ENCODE measurements around the gene IFI35.
"Not testable (repeated sequence)": the region's sequence is repeated elsewhere in the genome, so short reads cannot be mapped to it uniquely, and the experiment has no call there.

IFI35 gene

DNA sequence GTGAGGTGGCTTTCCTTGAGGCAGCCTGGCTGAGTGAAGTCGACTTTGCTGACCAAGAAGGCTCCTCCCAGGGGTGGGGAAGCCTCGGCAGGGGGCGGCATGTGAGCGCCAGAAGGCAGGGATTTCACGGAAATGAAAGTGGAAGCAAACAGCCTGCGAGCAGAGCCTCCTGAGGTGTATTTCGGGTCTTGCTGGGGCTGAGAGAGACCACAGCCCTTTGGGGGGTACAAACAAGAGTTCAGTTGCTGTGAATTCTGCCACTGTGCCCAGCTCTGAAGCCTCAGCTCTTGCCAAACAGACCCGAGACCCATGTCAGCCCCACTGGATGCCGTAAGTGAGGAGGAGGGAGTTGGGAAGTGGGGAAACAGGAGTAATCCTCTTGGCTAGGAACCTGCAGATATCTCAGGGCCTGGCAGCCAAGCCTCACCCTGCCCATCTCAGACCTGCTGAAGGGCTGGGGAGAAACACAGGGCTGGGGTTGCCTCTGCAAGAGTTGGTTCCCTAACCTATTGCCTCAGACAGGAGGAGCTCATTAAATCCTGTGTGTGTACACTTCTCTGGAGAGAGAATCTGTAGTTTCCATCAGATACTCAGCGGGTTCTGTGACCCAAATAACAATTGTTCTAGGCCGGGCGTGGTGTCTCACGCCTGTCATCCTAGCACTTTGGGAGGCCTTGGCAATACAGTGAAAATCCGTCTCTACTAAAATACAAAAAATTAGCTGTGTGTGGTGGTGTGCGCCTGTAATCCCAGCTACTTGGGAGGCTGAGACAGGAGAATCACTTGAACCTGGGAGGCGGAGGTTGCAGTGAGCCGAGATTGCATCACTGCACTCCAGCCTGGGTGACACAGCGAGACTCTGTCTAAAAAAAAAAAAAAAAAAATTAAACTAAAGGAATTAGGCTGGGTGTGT, at the start of gene IFI35:
Gene IFI35, plus strand, starts transcription at position 146 of the 913 bp plus-strand sequence. Its CDS starts 164 bp downstream, at position 310.
- no peaks in the 10 kb centered on the region for H3K9me3 Mint-ChIP-seq
- no peaks in the 10 kb centered on the region for H3K27me3 Mint-ChIP-seq (ENCODE audit: low read depth)
- peaks cover 25% of the 10 kb centered on the region for H3K36me3 Mint-ChIP-seq (ENCODE audit: low read depth)
- peaks cover 16% of the 10 kb centered on the region for H3K4me1 Mint-ChIP-seq (ENCODE audit: low read depth)
- H3K27ac Mint-ChIP-seq, result peak within 1 kb of the TSS; percentile 100
- peak within 1 kb of the TSS; percentile 100 for H3K4me3 Mint-ChIP-seq

DNA sequence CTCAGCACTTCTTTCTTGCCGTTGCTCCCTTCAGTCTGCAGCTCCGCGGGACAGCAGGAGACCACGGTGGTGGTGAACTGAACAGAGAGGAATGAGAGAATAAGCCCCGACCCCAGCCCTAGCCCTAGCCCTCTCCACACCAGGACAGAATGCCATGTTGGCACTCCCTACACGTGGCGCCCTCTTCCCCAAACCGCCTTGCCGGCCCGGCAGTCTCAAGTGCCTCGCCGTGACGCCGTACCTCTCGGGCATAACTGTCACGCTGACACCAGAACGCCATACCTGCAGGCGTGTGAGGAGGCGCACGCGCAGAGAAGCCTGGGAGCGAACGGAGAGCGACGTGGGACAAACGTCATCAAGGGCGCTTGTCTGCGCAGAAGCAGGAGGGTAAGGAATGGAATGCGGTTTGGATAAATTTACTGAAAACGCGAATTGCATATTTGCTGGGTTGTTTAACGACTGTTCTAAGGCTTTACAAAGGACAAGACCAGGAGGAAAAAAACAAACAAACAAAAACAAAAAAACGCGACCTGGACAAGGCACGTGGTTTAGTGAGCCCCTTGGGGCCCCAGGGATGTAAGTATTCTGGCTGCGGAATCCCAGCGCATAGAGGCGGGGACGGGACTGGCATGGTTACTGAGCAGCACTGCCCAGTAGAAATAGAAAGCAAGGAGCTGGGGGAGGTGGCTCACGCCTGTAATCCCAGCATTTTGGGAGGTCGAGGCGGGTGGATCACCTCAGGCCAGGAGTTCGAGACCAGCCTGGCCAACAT, 42.2 kb upstream of the IFI35 start, which contains the start of gene AARSD1:
Gene AARSD1, minus strand, starts transcription at position 294 of the 772 bp plus-strand sequence. Its CDS starts 14 bp downstream, at position 280.
- Mint-ChIP-seq H3K9me3 (no peaks in the 10 kb centered on the region), H3K36me3 (ENCODE audit: low read depth) (peaks cover 12% of the 10 kb centered on the region), H3K4me3 (peak within 1 kb of the TSS; percentile 90), H3K4me1 (ENCODE audit: low read depth) (peaks cover 11% of the 10 kb centered on the region), H3K27me3 (ENCODE audit: low read depth) (no peaks in the 10 kb centered on the region), H3K27ac (peak within 1 kb of the TSS; percentile 84)

DNA sequence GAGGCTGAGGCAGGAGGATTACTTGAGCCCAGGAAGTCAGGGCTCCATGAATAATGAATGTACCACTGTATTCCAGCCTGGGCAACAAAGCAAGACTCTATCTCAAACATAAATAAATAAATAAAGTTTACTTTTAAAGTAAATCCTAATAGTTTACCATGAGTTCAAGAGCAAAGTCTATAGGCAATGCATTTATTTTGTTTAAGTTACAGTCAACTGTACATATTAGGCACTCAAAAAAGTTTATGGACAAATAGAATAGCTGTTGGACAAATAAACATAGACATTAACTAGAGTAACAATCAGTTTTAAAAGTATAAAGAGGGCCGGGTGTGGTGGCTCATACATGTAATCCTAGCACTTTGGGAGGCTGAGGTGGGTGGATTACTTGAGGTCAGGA, 38.7 kb upstream of the IFI35 start:
- H3K36me3 Mint-ChIP-seq (ENCODE audit: low read depth), result no peaks in the 10 kb centered on the region
- no peak overlapping the region for H3K4me3 Mint-ChIP-seq
- H3K27me3 Mint-ChIP-seq (ENCODE audit: low read depth), result no peaks in the 10 kb centered on the region
- H3K9me3 Mint-ChIP-seq, result no peaks in the 10 kb centered on the region
- H3K4me1 Mint-ChIP-seq (ENCODE audit: low read depth), result peaks cover 11% of the 10 kb centered on the region
- H3K27ac Mint-ChIP-seq, result no peak overlapping the region

DNA sequence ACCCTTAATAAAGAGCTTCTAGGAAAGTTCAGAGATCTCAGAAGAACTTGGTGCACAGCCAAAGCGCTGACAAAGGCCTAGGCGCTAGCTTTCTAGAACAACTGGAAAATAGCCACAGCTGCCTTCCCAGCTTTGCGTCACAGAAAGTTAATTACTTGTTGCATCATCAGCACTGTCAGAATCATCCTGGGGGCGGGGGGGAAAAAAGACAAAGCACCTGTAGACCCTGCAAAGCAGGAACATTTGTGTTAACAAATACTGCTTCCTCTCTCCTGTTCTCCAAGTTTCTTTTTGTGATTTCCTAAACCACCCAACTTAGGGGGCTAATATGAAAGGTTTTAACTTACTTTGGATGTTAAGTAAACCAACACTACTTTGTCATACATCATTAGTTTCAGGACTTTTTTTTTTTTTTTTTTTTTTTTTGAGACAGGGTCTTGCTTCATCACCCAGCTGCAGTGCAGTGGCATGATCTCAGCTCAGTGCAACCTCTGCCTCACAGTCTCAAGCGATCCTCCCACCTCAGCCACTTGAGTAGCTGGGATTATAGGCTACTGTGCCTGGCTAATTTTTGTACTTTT, 37.5 kb upstream of the IFI35 start:
- H3K27ac Mint-ChIP-seq, result no peak overlapping the region
- H3K36me3 Mint-ChIP-seq (ENCODE audit: low read depth), result no peaks in the 10 kb centered on the region
- H3K4me1 Mint-ChIP-seq (ENCODE audit: low read depth), result peaks cover 5% of the 10 kb centered on the region
- no peak overlapping the region for H3K4me3 Mint-ChIP-seq
- no peaks in the 10 kb centered on the region for H3K27me3 Mint-ChIP-seq (ENCODE audit: low read depth)
- no peaks in the 10 kb centered on the region for H3K9me3 Mint-ChIP-seq

DNA sequence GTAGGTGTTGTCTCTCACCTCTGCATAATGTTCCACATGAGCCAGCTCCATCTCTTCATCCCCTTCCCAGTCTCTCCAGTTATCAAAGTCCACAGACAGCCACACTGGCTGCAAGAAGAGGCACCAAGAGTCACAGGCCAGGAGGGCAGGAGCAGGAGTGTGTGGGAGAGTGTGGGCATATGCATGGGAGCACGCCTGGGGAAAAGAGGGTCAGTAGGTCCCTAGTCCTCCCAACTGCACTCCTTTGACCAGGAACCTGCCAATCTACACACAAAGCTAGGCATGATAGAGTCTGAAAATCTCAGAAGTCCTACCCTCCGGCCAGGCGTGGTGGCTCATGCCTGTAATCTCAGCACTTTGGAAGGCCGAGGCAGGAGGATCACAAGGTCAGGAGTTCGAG, 35.0 kb upstream of the IFI35 start:
- H3K4me1 Mint-ChIP-seq (ENCODE audit: low read depth), result peaks cover 3% of the 10 kb centered on the region
- H3K27me3 Mint-ChIP-seq (ENCODE audit: low read depth), result no peaks in the 10 kb centered on the region
- H3K36me3 Mint-ChIP-seq (ENCODE audit: low read depth), result no peaks in the 10 kb centered on the region
- no peaks in the 10 kb centered on the region for H3K9me3 Mint-ChIP-seq
- no peak overlapping the region for H3K27ac Mint-ChIP-seq
- H3K4me3 Mint-ChIP-seq, result no peak overlapping the region

DNA sequence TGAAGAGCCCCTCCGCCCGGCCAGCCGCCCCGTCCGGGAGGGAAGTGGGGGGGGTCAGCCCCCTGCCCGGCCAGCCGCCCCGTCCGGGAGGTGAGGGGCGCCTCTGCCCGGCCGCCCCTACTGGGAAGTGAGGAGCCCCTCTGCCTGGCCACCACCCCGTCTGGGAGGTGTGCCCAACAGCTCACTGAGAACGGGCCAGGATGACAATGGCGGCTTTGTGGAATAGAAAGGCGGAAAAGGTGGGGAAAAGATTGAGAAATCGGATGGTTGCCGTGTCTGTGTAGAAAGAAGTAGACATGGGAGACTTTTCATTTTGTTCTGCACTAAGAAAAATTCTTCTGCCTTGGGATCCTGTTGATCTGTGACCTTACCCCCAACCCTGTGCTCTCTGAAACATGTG, 33.3 kb upstream of the IFI35 start:
- H3K4me1 Mint-ChIP-seq (ENCODE audit: low read depth); H3K27me3 Mint-ChIP-seq (ENCODE audit: low read depth); H3K9me3 Mint-ChIP-seq; H3K27ac Mint-ChIP-seq; H3K4me3 Mint-ChIP-seq; H3K36me3 Mint-ChIP-seq (ENCODE audit: low read depth): not testable (repeated sequence)

DNA sequence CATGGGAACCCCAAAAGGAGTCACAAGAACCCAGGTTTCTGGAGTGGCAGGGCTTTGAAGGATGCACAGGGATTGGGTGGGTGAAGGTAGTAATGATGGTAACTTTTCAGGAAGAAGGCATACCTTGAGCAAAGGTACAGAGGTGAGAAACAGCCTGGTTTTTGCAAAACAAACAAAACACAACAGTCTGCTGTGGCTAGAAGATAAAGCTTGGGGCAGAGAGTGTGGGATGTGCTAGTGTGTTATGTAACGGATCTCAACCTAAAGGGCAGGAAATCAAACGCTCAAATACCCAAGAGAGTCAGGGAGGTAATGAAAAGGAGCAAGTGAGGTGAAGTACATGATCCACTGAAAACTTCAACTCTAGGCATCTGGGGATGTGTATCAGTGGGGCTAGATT, 31.3 kb upstream of the IFI35 start:
- peaks cover under 1% of the 10 kb centered on the region for H3K36me3 Mint-ChIP-seq (ENCODE audit: low read depth)
- peak overlapping the region; percentile 10 for H3K27ac Mint-ChIP-seq
- no peaks in the 10 kb centered on the region for H3K9me3 Mint-ChIP-seq
- H3K27me3 Mint-ChIP-seq (ENCODE audit: low read depth), result no peaks in the 10 kb centered on the region
- no peak overlapping the region for H3K4me3 Mint-ChIP-seq
- H3K4me1 Mint-ChIP-seq (ENCODE audit: low read depth), result peaks cover 11% of the 10 kb centered on the region

DNA sequence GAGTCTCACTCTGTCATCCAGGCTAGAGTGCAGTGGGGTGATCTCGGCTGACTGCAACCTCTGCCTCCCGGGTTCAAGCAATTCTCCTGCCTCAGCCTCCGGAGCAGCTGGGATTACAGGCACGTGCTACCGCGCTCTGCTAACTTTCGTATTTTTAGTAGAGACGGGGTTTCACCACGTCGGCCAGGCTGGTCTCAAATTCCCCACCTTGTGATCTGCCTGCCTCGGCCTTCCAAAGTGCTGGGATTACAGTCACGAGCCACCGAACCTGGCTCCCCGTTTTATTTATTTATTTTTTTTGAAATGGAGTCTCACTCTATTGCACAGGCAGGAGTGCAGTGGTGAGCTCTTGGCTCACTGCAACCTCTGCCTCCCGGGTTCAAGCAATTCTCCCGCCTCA, 30.9 kb upstream of the IFI35 start:
- not testable (repeated sequence) for H3K9me3 Mint-ChIP-seq; H3K27me3 Mint-ChIP-seq (ENCODE audit: low read depth); H3K4me3 Mint-ChIP-seq; H3K27ac Mint-ChIP-seq; H3K36me3 Mint-ChIP-seq (ENCODE audit: low read depth)
- H3K4me1 Mint-ChIP-seq (ENCODE audit: low read depth), result peaks cover 13% of the 10 kb centered on the region

DNA sequence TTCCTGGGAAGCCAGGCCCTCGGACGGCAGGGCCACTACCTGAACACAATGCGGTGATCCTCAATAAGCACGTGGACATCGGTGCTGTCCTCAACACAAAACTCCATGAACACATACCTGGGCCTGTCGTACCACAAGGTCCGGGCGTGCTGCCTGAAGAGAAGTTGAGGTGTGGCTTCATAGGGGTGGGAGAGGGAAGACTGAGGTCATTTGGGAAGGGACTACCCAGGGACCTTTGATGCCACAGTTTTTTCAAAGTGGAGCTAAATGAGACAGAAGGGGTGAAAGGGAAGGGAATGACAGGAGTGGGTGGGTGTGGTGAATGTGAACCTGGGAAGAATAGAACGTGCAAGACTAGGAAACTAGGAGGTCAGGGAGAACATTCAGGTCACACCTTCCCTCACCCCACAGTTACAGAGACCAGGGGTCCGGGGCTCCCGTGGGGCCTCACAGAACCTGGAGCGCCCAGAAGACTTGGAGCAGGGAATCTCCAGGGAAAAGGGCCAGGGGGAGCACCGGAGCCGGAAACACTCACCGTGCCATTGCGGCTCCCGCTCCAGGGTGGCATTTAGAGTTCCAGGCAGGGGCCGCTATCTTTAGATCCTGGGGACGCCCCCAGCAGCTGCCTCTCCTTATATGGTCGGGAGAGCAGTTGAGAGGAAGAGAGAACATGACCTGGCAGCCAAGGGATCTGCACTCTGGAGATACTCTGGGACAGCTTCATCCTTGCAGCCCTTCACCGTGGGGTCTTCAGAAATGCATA, 26.9 kb upstream of the IFI35 start, which contains the start of gene PTGES3L:
Gene PTGES3L, minus strand, starts transcription at position 570 of the 763 bp plus-strand sequence. Its CDS starts 27 bp downstream, at position 543.
- Mint-ChIP-seq H3K27me3 (ENCODE audit: low read depth) (no peaks in the 10 kb centered on the region), H3K4me3 (peak within 1 kb of the TSS; percentile 96), H3K27ac (peak within 1 kb of the TSS; percentile 97), H3K36me3 (ENCODE audit: low read depth) (peaks cover 12% of the 10 kb centered on the region), H3K4me1 (ENCODE audit: low read depth) (peaks cover 21% of the 10 kb centered on the region), H3K9me3 (no peaks in the 10 kb centered on the region)

DNA sequence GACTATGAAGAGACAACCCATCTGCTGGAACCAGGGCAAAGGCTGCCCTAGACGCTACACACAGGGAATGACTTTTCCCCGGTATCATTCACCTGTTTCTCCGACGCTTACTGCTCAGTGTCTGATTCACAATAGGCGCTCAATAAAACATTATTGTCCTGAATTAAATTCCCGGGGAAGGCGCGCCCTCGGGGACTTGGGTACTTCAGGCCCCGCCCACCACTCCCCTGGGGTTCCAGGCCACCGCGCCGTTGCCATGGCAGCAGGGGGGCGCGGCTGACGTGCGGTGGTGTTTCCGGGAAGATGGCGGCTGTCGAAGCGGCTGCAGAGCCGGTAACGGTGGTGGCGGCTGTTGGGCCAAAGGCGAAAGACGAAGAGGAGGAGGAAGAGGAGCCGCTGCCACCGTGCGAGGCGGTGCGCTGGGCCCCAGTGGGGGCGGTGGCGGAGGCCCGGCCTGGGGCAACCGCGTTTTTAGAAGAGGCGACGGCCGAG, 26.3 kb upstream of the IFI35 start, which contains the start of gene RUNDC1:
Gene RUNDC1, plus strand, starts transcription at position 292 of the 492 bp plus-strand sequence. Its CDS starts 12 bp downstream, at position 304.
- no peaks in the 10 kb centered on the region for H3K9me3 Mint-ChIP-seq
- no peaks in the 10 kb centered on the region for H3K27me3 Mint-ChIP-seq (ENCODE audit: low read depth)
- peaks cover 15% of the 10 kb centered on the region for H3K36me3 Mint-ChIP-seq (ENCODE audit: low read depth)
- H3K27ac Mint-ChIP-seq, result peak within 1 kb of the TSS; percentile 97
- H3K4me1 Mint-ChIP-seq (ENCODE audit: low read depth), result peaks cover 22% of the 10 kb centered on the region
- peak within 1 kb of the TSS; percentile 96 for H3K4me3 Mint-ChIP-seq

DNA sequence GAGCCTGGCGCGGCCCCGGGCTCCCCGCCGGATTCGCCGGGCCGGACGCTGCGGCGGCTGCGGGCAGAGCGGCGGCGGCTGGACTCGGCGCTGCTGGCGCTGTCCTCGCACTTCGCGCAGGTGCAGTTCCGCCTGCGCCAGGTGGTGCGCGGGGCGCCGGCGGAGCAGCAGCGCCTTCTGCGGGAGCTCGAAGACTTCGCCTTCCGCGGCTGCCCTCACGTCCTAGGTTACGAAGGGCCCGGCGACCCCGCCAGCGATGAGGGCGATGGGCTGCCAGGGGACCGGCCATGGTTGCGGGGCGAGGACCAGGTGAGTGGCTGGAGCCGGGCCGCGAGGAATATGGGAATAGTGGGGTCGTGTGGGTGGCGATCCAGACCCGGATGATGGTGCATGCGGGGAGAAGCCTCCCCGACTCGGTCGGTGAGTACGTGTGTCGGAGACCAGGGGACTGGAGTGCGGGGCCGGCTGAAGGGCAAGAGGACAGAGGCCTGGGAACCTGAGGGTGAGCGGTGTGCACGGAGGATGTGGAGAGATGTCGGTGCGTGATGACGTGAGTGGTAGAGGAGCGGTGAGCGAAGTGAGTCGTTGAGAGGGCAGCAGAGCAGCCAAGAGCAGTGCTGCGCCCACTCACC, 25.7 kb upstream of the IFI35 start:
- Mint-ChIP-seq H3K9me3 (no peaks in the 10 kb centered on the region), H3K27ac (peak overlapping the region; percentile 88), H3K27me3 (ENCODE audit: low read depth) (no peaks in the 10 kb centered on the region), H3K4me1 (ENCODE audit: low read depth) (peaks cover 25% of the 10 kb centered on the region), H3K36me3 (ENCODE audit: low read depth) (peaks cover 16% of the 10 kb centered on the region), H3K4me3 (peak overlapping the region; percentile 94)

DNA sequence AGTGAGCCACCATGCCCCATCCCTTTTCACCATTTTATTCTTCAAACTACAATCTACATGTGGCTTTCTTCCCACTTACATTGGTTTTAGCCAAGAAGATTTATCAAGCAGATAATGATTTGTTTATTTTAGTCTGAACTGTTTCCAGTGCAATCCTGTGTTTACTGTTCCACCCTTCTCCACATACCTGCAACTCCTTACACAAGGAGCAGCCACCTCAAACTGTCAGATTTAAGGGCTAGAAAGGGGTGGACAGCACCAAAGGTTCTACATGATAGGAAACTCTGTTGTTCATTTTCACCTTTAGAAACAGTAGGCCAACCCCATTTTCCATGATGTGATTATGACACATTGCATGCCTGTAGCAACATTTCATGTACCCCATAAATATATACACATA, 24.3 kb upstream of the IFI35 start:
- Mint-ChIP-seq H3K9me3 (no peaks in the 10 kb centered on the region), H3K36me3 (ENCODE audit: low read depth) (peaks cover 17% of the 10 kb centered on the region), H3K27ac (peak overlapping the region; percentile 43), H3K4me3 (peak overlapping the region; percentile 94), H3K27me3 (ENCODE audit: low read depth) (no peaks in the 10 kb centered on the region), H3K4me1 (ENCODE audit: low read depth) (peaks cover 25% of the 10 kb centered on the region)

DNA sequence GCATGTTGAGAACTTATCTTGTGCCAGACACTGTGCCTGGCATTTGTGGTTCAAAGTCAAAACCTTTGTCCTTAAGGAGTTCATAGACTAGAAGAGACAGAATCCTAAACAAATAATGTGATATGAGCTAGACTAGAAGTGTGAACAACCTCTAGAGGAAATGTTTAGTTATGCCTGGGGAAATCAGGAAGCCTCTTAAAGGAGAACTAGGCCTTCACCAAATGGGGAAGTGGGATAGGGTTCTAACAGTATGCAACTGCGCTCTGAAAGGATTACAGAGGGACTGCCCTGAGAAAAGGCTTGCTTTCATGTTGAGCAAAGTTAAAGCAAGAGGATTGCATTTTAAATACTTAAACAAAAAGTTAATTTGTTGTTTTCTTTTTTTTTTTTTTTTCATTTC, 21.4 kb upstream of the IFI35 start:
- Mint-ChIP-seq H3K9me3 (no peaks in the 10 kb centered on the region), H3K27me3 (ENCODE audit: low read depth) (no peaks in the 10 kb centered on the region), H3K27ac (no peak overlapping the region), H3K4me1 (ENCODE audit: low read depth) (peaks cover 18% of the 10 kb centered on the region), H3K36me3 (ENCODE audit: low read depth) (peaks cover 34% of the 10 kb centered on the region), H3K4me3 (no peak overlapping the region)
